Melanocyte of skin (primary cell): ENCODE results near the gene LMNB1. TPM values are rescaled to one million over a fixed set of nuclear protein-coding genes. Genes with fewer than 3 reads are reported as not detected.

ENCODE experiments used
- small RNA-seq, 2 donors: library from RNA; depleted of rRNA; stranded (forward); fragments of <200 nt; gene quantifications; one replicate each; pipeline ENCODE3, GENCODE V24; 2012
- total RNA-seq, 2 donors: library from RNA; depleted of rRNA; stranded (reverse); fragments of >200 nt; gene quantifications; 2 replicates each; pipeline ENCODE4 v1.2.3, GENCODE V29; 2012

LMNB1 gene, protein sequence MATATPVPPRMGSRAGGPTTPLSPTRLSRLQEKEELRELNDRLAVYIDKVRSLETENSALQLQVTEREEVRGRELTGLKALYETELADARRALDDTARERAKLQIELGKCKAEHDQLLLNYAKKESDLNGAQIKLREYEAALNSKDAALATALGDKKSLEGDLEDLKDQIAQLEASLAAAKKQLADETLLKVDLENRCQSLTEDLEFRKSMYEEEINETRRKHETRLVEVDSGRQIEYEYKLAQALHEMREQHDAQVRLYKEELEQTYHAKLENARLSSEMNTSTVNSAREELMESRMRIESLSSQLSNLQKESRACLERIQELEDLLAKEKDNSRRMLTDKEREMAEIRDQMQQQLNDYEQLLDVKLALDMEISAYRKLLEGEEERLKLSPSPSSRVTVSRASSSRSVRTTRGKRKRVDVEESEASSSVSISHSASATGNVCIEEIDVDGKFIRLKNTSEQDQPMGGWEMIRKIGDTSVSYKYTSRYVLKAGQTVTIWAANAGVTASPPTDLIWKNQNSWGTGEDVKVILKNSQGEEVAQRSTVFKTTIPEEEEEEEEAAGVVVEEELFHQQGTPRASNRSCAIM
- total RNA-seq: 10 to 100 TPM; 12.4 to 67.6 TPM

GRCh38 chr5:126776499-126777256 lies at the start of gene LMNB1:
Gene LMNB1 (plus strand): TSS chr5:126777136. CDS start chr5:126777509, 373 bp downstream.

Small RNA genes lying within 50 kb of the gene (small RNA-seq; reads per million reads assigned to genes)
- gene RNU6-752P: 0 reads per million in 2 donors

Other genes with a start within 250 kb of the LMNB1 start
- gene ALDH7A1, start 181.9 kb upstream of the LMNB1 start, total RNA-seq: 10 to 100 TPM; 23.7 to 24.6 TPM
- gene PHAX, start 176.2 kb upstream of the LMNB1 start, total RNA-seq: 10 to 100 TPM; 43.4 to 59.6 TPM